HFFc6 (cell line): ENCODE data around the gene REXO1. TPM values are rescaled to one million over a fixed set of nuclear protein-coding genes. Genes with fewer than 3 reads are reported as not detected.

ENCODE experiments used
- DNase-seq: peaks from one replicate; pipeline ENCODE4 v3.0.0-alpha.2; 2018
- H3K27ac Mint-ChIP-seq: 2 replicates; pipeline ENCODE4 v1.8.0; 2020; ENCODE audit warnings: mild to moderate bottlenecking, mixed read lengths
- H3K27me3 Mint-ChIP-seq: 2 replicates; pipeline ENCODE4 v1.8.0; 2021; ENCODE audit warnings: mild to moderate bottlenecking, moderate library complexity, mixed read lengths; ENCODE audit not compliant: insufficient read depth
- H3K36me3 Mint-ChIP-seq: 2 replicates; pipeline ENCODE4 v1.8.0; 2021; ENCODE audit warnings: low read depth, mixed read lengths
- H3K4me1 Mint-ChIP-seq: 2 replicates; pipeline ENCODE4 v1.8.0; 2020; ENCODE audit warnings: low read depth, mixed read lengths
- H3K4me3 Mint-ChIP-seq: 2 replicates; pipeline ENCODE4 v1.8.0; 2020; ENCODE audit warnings: mild to moderate bottlenecking, moderate library complexity, mixed read lengths
- H3K9me3 Mint-ChIP-seq: 2 replicates; pipeline ENCODE4 v1.8.0; 2020; ENCODE audit warnings: mild to moderate bottlenecking, mixed read lengths
- total RNA-seq, 6 experiments: library from RNA; stranded (reverse); fragmentation: NEBNext Ultra II Directional; extraction: Animal tissue kit (Norgen Biotek cat#: 25700); gene quantifications; 2 replicates in 1 of 6; 3 replicates in 5 of 6; pipeline ENCODE4 v1.2.3, GENCODE V29; 2021
- TF ChIP-seq, protein P1 (sequence below): fragments of 200-600 bp; sonication (generic); IDR thresholded peaks from 2 replicates; pipeline ENCODE4 v1.5.0; 2021; ENCODE audit warnings: antibody characterized with exemption, mild to moderate bottlenecking

REXO1 gene
- total RNA-seq, 6 experiments from 2014 or later, result 32.9 to 38.2 (median 34.6) TPM

- Mint-ChIP-seq H3K27ac (no peak overlapping the region), H3K36me3 (peaks cover 9% of the 10 kb centered on the region), H3K4me1 (peaks cover 26% of the 10 kb centered on the region), H3K4me3 (no peak overlapping the region), H3K9me3 (no peaks in the 10 kb centered on the region), H3K27me3 (peaks cover 4% of the 10 kb centered on the region)
- TF ChIP-seq, protein P1, sequence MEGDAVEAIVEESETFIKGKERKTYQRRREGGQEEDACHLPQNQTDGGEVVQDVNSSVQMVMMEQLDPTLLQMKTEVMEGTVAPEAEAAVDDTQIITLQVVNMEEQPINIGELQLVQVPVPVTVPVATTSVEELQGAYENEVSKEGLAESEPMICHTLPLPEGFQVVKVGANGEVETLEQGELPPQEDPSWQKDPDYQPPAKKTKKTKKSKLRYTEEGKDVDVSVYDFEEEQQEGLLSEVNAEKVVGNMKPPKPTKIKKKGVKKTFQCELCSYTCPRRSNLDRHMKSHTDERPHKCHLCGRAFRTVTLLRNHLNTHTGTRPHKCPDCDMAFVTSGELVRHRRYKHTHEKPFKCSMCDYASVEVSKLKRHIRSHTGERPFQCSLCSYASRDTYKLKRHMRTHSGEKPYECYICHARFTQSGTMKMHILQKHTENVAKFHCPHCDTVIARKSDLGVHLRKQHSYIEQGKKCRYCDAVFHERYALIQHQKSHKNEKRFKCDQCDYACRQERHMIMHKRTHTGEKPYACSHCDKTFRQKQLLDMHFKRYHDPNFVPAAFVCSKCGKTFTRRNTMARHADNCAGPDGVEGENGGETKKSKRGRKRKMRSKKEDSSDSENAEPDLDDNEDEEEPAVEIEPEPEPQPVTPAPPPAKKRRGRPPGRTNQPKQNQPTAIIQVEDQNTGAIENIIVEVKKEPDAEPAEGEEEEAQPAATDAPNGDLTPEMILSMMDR, result no peak
- no peak for DNase-seq
These were observed 2.6 kb downstream of the REXO1 start for GRCh38 chr19:1845642-1846041.

GRCh38 chr19:1845125-1845515, 3.2 kb downstream of the REXO1 start:
- peaks cover 8% of the 10 kb centered on the region for H3K36me3 Mint-ChIP-seq
- peaks cover 24% of the 10 kb centered on the region for H3K4me1 Mint-ChIP-seq
- H3K4me3 Mint-ChIP-seq, result no peak overlapping the region
- H3K27me3 Mint-ChIP-seq, result peaks cover 4% of the 10 kb centered on the region
- H3K27ac Mint-ChIP-seq, result no peak overlapping the region
- TF ChIP-seq, protein P1, result no peak
- DNase-seq, result no peak
- H3K9me3 Mint-ChIP-seq, result no peaks in the 10 kb centered on the region

DNA sequence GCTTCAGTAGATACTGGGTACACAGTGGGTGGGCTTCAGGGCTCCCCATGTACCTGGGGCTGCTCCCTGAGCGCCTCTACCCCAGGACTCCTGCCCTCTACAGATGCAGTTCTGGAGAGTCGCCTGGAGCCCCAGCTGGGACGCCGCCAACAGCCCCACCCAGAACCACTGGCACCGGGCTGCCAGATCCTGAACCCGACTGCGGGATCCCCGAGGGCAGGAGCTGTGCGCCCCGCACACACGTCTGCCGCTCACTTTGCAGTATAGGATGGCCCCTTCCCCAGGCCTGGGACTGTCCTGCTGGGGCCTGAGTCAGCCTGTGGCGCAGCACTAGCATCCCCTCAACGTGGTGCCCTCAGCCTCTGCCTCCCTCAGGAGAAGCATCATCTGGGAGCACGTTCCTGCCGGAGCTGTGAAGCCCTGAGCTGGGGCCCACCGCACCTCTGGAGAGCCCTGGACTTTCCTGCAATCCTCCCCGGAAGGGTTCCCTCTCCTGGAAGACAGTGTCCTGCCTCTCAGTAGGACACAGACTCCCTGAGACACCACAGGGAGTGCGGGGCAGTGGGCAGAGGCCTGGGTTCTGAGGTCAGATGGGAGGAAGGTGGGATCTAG, 3.7 kb downstream of the REXO1 start:
- Mint-ChIP-seq H3K36me3 (peaks cover 5% of the 10 kb centered on the region), H3K4me1 (peaks cover 20% of the 10 kb centered on the region), H3K27ac (no peak overlapping the region), H3K9me3 (no peaks in the 10 kb centered on the region), H3K4me3 (no peak overlapping the region), H3K27me3 (peaks cover 4% of the 10 kb centered on the region)
- TF ChIP-seq, protein P1, result no peak
- no peak for DNase-seq

- Mint-ChIP-seq H3K9me3 (no peaks in the 10 kb centered on the region), H3K4me3 (no peak overlapping the region), H3K36me3 (peaks cover 5% of the 10 kb centered on the region), H3K27me3 (peaks cover 4% of the 10 kb centered on the region), H3K27ac (no peak overlapping the region), H3K4me1 (peaks cover 20% of the 10 kb centered on the region)
- TF ChIP-seq, protein P1, result peak; percentile 52
- DNase-seq, result no peak
These were observed 4.5 kb downstream of the REXO1 start for GRCh38 chr19:1843646-1844394.

DNA sequence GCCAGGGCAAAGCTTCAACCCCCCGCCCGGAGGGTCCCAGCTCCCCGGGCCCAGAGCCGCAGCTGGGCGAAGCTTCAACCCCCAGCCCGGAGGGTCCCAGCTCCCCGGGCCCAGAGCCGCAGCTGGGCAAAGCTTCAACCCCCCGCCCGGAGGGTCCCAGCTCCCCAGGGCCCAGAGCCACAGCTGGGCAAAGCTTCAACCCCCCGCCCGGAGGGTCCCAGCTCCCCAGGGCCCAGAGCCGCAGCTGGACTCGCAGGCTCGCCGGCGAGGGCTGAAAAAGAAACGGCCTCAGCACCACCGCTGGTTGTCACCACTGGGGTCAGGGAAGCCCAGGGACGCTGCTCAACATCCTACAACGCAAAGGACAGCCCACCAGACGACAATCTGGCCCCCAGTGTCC, 5.2 kb downstream of the REXO1 start:
- Mint-ChIP-seq H3K4me3 (no peak overlapping the region), H3K27ac (no peak overlapping the region), H3K4me1 (peaks cover 20% of the 10 kb centered on the region), H3K27me3 (peaks cover 4% of the 10 kb centered on the region), H3K9me3 (no peaks in the 10 kb centered on the region), H3K36me3 (peaks cover 5% of the 10 kb centered on the region)
- no peak for DNase-seq
- TF ChIP-seq, protein P1, result no peak
